Measurements from ENCODE around the gene ANKS3.
"Not testable (repeated sequence)": the region's sequence is repeated elsewhere in the genome, so short reads cannot be mapped to it uniquely, and the experiment has no call there.

ANKS3 gene

GRCh38 chr16:4668313-4668960, 65.6 kb downstream of the ANKS3 start:
- DNase-seq: no peak

- DNase-seq: no peak
Observed at GRCh38 chr16:4667203-4667963, 66.7 kb downstream of the ANKS3 start.

- DNase-seq: no peak
Observed at GRCh38 chr16:4666537-4667202, 67.4 kb downstream of the ANKS3 start.

- DNase-seq: no peak
Observed at GRCh38 chr16:4664538-4665418, 69.3 kb downstream of the ANKS3 start.

GRCh38 chr16:4663777-4664465, 70.2 kb downstream of the ANKS3 start:
- DNase-seq: no peak

- DNase-seq: no peak
Observed at GRCh38 chr16:4663465-4663776, 70.7 kb downstream of the ANKS3 start.

- DNase-seq: no peak
Observed at GRCh38 chr16:4661661-4662060, 72.4 kb downstream of the ANKS3 start.

- peak; percentile 63 for DNase-seq
Observed at GRCh38 chr16:4660454-4661007, 73.5 kb downstream of the ANKS3 start.

- no peak for DNase-seq
Observed at GRCh38 chr16:4659363-4660353, 74.4 kb downstream of the ANKS3 start.

- DNase-seq: no peak
Observed at GRCh38 chr16:4656695-4657686, 77.1 kb downstream of the ANKS3 start.

- DNase-seq: no peak
Observed at GRCh38 chr16:4656221-4656620, 77.8 kb downstream of the ANKS3 start.

GRCh38 chr16:4655801-4656200, 78.3 kb downstream of the ANKS3 start:
- no peak for DNase-seq

- no peak for DNase-seq
Observed at GRCh38 chr16:4654964-4655590, 79.0 kb downstream of the ANKS3 start.

- DNase-seq: no peak
Observed at GRCh38 chr16:4654011-4654963, 79.8 kb downstream of the ANKS3 start.

GRCh38 chr16:4652561-4652960, 81.5 kb downstream of the ANKS3 start:
- no peak for DNase-seq

GRCh38 chr16:4651827-4652226, 82.2 kb downstream of the ANKS3 start:
- no peak for DNase-seq

GRCh38 chr16:4650443-4651074, 83.5 kb downstream of the ANKS3 start:
- DNase-seq: not testable (repeated sequence)

All from right kidney (tissue), 1 donor.